ENCODE data around the gene PHF21A. TPM values are rescaled to one million over a fixed set of nuclear protein-coding genes. Genes with fewer than 3 reads are reported as not detected.

Gene PHF21A
- total RNA-seq, 2 donors from 2014 or later: 27.6 to 35.5 TPM

- no peaks in the 10 kb centered on the region for H3K9me3 ChIP-seq
- H3K27me3 ChIP-seq: no peaks in the 10 kb centered on the region
- peaks cover 64% of the 10 kb centered on the region for H3K36me3 ChIP-seq
- no peak for DNase-seq (ENCODE audit: low spot score)
- no peak overlapping the region for H3K4me3 ChIP-seq
- no peaks in the 10 kb centered on the region for H3K4me1 ChIP-seq
- H3K27ac ChIP-seq: no peak overlapping the region
- TF ChIP-seq CTCF (IDR thresholded peaks at IDR 0.05): no peak
These were observed 184.7 kb downstream of the PHF21A start for GRCh38 chr11:45936511-45937054.

- Histone ChIP-seq H3K9me3 (no peaks in the 10 kb centered on the region), H3K27me3 (no peaks in the 10 kb centered on the region), H3K4me3 (no peak overlapping the region), H3K4me1 (peaks cover 0 to 9% of the 10 kb centered on the region in 2 donors), H3K27ac (no peak overlapping the region), H3K36me3 (peaks cover 65% of the 10 kb centered on the region)
- DNase-seq (ENCODE audit: low spot score): no peak
- no peak for TF ChIP-seq CTCF (IDR thresholded peaks at IDR 0.05)
These were observed 185.7 kb downstream of the PHF21A start for GRCh38 chr11:45935349-45936064.

DNA sequence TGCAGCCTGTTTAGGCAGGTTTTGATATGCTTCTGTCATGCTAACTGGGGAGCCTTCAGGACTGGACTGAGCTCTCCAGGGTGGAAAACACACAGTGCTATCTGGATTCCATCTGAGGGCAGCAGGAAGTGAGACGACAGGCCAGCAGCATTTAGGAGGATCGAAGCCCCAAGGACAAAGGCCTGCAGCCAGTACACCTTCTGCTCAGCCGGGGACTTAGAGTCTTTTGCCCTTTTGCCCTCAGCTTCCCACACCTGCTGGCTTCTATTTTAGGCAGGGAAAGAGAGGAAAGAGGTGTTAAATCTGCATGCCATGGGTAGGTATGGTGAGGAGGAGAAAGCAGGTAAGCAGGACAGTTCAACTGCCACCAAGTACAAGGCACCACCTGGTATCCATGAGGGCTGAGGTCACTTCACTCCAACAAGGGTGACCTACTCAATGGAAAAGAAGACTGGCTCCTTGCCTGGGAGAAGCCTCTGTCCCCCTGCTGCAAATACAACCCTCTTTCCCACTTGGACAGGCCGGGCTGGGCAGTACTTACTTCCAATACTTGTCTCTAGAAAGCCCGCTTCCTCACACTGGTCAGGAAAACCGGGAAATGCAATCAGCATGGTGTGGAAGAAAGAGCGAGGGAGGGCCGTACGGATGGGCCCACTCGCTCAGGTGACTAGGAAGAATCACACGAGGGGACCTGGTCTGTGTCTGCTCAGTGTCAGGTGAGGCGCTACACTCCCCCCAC lies 186.5 kb downstream of the PHF21A start:
- peaks cover 0 to 14% of the 10 kb centered on the region in 2 donors for H3K4me1 ChIP-seq

DNA sequence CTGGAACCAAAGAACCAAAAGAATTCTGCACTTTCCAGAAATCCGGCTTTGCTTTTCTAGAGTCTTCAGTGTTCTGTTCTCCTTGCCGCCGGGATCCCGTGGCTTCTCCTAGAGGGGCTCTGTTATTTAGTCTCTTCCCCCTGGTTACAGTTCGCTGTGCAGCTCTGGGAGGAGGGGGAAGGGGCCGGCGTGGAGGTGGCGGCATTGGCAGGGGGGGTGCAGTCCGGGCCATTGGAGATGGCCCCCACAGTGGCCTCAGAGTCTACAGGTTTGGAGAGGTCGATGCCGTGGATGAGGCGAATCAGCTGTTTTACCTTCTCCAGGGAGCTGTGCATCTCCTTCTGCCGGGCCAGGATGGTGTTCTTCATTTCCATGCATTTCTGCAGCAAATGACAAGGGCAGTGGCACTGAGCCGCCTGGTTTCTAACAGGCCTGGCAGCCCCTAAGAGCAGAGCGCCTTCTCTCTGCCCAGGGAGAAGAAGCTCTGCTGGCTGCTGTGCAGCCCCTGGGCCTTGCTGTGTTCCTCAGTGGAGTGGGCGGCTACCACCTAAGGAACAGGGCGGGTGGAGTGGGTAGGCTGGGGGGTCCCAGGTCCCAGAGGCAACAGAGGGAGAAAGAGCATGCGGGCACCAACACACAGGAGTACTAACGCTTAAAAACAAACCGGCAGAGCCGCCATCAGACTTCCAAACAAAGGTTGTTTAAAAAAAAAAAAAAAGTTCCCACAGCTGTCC lies 187.2 kb downstream of the PHF21A start:
- H3K4me3 ChIP-seq: no peak overlapping the region
- TF ChIP-seq CTCF (IDR thresholded peaks at IDR 0.05): no peak
- H3K9me3 ChIP-seq: no peaks in the 10 kb centered on the region
- H3K36me3 ChIP-seq: peaks cover 65% of the 10 kb centered on the region
- no peak for DNase-seq (ENCODE audit: low spot score)
- H3K4me1 ChIP-seq: peaks cover 0 to 14% of the 10 kb centered on the region in 2 donors
- H3K27ac ChIP-seq: no peak overlapping the region
- H3K27me3 ChIP-seq: no peaks in the 10 kb centered on the region

More for the DNA sequence above, 186.5 kb downstream of the PHF21A start:
- Histone ChIP-seq H3K4me3 (no peak overlapping the region), H3K27ac (no peak overlapping the region), H3K9me3 (no peaks in the 10 kb centered on the region), H3K36me3 (peaks cover 65% of the 10 kb centered on the region), H3K27me3 (no peaks in the 10 kb centered on the region)
- no peak for DNase-seq (ENCODE audit: low spot score)
- no peak for TF ChIP-seq CTCF (IDR thresholded peaks at IDR 0.05)

- no peak overlapping the region for H3K4me3 ChIP-seq
- no peak overlapping the region for H3K27ac ChIP-seq
- peaks cover 0 to 14% of the 10 kb centered on the region in 2 donors for H3K4me1 ChIP-seq
- H3K27me3 ChIP-seq: no peaks in the 10 kb centered on the region
- TF ChIP-seq CTCF (IDR thresholded peaks at IDR 0.05): no peak
- no peak for DNase-seq (ENCODE audit: low spot score)
- H3K9me3 ChIP-seq: no peaks in the 10 kb centered on the region
- H3K36me3 ChIP-seq: peaks cover 63% of the 10 kb centered on the region
These were observed 188.0 kb downstream of the PHF21A start for GRCh38 chr11:45933131-45933831.

All from right atrium auricular region (tissue), 2 donors.